Activated CD8-positive, alpha-beta memory T cell treated with anti-CD3 and anti-CD28 coated beads, Interleukin-2, amount 10 ng/mL, durations not matched to agents 7 days and 5 days (primary cell): ENCODE results near the gene CDKAL1. TPM values are rescaled to one million over a fixed set of nuclear protein-coding genes. Genes with fewer than 3 reads are reported as not detected.
"Not testable (repeated sequence)": the region's sequence is repeated elsewhere in the genome, so short reads cannot be mapped to it uniquely, and the experiment has no call there.

Experiments
- ATAC-seq: fragments of 150-1000 bp; cut with Tn5 transposase; one replicate; pipeline ENCODE4 v1.10.0; 2021; ENCODE audit warnings: moderate library complexity
- CTCF ChIA-PET: fragments of 350-600 bp; sonication (Branson Sonifier 250); formaldehyde crosslinking; loops from one replicate; lab custom pipeline; 2021; ENCODE audit warnings: antibody characterized with exemption; lab: Charles Lee
- DNase-seq: peaks from one replicate; pipeline ENCODE4 v3.0.0-alpha.2; 2020
- H3K27ac Mint-ChIP-seq: one replicate; pipeline ENCODE4 v1.8.0; 2021; ENCODE audit warnings: mild to moderate bottlenecking, mixed read lengths
- H3K27me3 Mint-ChIP-seq: one replicate; pipeline ENCODE4 v1.8.0; 2021; ENCODE audit warnings: mixed read lengths
- H3K36me3 Mint-ChIP-seq: one replicate; pipeline ENCODE4 v1.8.0; 2021; ENCODE audit warnings: mild to moderate bottlenecking, mixed read lengths
- H3K4me1 Mint-ChIP-seq: one replicate; pipeline ENCODE4 v1.8.0; 2021; ENCODE audit warnings: mixed read lengths
- H3K4me3 Mint-ChIP-seq: one replicate; pipeline ENCODE4 v1.8.0; 2021; ENCODE audit warnings: mild to moderate bottlenecking, moderate library complexity, mixed read lengths
- H3K9me3 Mint-ChIP-seq: one replicate; pipeline ENCODE4 v1.8.0; 2022; ENCODE audit warnings: low read depth, mixed read lengths
- total RNA-seq, 2 experiments: library from RNA; stranded (reverse); gene quantifications; one replicate each; pipeline ENCODE4 v1.2.3, GENCODE V29; 2021

The CDKAL1 gene
- total RNA-seq, 2 experiments from 2014 or later: 27.9 to 30.0 TPM

DNA sequence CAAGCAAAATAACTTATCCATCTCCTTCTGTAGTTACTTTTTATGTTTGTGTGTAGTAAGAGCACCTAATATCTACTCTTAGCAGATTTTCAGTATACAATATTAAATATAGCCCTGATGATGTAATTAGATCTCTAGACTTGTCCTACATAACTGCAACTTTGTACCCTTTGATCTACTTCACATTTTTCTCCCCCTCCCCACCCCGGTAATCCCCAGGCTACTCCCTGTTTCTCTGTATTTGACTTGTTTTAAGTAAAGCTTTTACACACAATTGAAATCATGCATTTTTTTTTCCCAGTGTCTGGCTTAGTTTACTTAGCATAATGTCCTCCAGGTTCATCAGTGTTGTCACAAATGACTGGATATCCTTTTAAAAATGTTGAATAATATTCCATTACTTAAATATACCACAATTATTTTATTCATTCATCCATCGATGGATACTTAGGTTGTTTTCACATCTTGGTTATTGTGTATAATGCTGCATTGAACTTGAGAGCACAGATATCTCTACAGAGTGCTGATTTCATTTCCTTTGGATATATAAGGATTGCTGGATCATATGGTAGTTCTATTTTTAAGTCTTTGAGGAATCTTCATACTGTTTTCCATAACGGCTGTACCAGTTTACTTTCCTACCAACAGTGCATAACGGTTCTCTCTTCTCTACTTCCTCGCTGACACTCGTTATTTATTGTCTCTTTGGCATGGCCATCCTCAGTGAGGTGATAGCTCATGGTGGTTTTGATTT, 212.7 kb downstream of the CDKAL1 start:
- Mint-ChIP-seq H3K9me3 (no peaks in the 10 kb centered on the region), H3K36me3 (peaks cover 10% of the 10 kb centered on the region), H3K4me1 (no peaks in the 10 kb centered on the region), H3K27me3 (no peaks in the 10 kb centered on the region), H3K27ac (no peak overlapping the region), H3K4me3 (no peak overlapping the region)
- CTCF ChIA-PET: no interaction called here
- ATAC-seq (no peak), DNase-seq (no peak)

DNA sequence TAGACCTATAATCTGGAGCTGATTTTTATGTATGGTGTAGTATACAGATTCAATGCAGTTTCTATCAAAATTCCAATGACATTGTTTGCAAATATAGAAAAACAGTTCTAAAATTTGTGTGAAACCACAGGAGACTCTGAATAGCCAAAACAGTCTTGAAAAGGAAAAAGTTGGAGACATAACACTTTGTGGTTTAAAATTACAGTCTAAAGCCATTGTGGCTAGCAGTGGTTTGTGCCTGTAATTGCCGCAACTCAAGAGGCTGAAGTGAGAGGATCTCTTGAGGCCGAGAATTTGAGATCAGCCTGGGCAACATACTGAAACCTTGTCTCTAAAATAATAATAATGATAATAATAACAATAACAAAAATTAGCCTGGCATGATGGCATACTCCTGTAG, 213.7 kb downstream of the CDKAL1 start:
- H3K27ac Mint-ChIP-seq: no peak overlapping the region
- DNase-seq (no peak), ATAC-seq (no peak)
- no peaks in the 10 kb centered on the region for H3K9me3 Mint-ChIP-seq
- H3K4me1 Mint-ChIP-seq: no peaks in the 10 kb centered on the region
- H3K36me3 Mint-ChIP-seq: peaks cover 11% of the 10 kb centered on the region
- H3K4me3 Mint-ChIP-seq: no peak overlapping the region
- H3K27me3 Mint-ChIP-seq: no peaks in the 10 kb centered on the region
- CTCF ChIA-PET: no interaction called here

DNA sequence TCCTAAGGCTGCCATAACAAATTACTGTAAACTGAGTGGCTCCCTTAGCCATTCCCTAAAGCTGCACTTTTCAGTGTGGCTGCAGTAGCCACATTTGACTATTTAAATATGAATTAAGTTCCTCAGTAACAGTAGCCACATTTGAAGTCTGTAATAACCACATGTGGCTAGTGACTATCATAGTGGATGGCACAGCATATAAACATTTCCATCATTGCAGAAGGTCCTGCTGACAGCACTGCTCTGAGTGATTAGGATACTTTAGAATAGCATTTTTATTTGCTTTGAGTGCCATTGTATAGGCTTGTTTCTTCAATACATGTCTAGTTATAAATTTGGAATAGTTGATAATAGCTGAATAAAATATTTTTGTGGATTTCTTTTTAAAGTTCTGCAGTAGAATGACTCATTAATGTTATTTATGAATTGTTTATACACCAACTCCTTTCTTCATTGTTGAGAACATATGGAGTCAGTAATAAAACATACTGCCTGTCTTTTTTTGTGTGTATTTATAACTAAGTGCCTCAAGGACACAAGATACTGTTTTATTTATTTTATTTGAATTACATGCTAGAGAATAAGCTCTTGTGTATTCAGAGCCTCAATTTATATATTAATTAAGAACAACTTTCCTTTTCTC, 217.2 kb downstream of the CDKAL1 start:
- H3K4me1 Mint-ChIP-seq: no peaks in the 10 kb centered on the region

DNA sequence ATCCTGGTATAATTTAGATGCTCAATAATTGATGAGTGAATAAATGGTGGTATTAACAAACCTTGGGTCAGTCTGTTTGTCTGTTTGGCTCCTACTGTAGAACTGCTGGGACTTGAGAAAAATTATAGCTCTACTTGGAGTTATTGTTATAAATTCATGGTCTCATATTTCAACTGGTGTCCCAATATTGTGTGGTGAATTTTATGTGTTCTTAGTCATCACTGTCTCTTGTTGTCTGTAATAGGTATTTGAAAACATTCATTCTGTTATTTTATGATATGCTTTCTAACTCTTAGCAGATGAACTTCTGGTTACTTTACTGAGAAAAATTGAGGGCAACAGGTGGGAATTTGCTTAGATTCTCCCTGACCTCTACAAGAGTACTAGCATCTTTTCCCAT, 221.4 kb downstream of the CDKAL1 start:
- DNase-seq (no peak), ATAC-seq (no peak)
- H3K9me3 Mint-ChIP-seq: peaks cover 4% of the 10 kb centered on the region
- no peak overlapping the region for H3K27ac Mint-ChIP-seq
- no peak overlapping the region for H3K4me3 Mint-ChIP-seq
- H3K36me3 Mint-ChIP-seq: peaks cover 36% of the 10 kb centered on the region
- CTCF ChIA-PET: no interaction called here
- no peaks in the 10 kb centered on the region for H3K4me1 Mint-ChIP-seq
- no peaks in the 10 kb centered on the region for H3K27me3 Mint-ChIP-seq

More for the DNA sequence above, 217.2 kb downstream of the CDKAL1 start:
- H3K36me3 Mint-ChIP-seq: peaks cover 35% of the 10 kb centered on the region
- H3K9me3 Mint-ChIP-seq: peaks cover 4% of the 10 kb centered on the region
- no peak for DNase-seq
- CTCF ChIA-PET: no interaction called here
- H3K27ac Mint-ChIP-seq: no peak overlapping the region
- no peak for ATAC-seq
- no peak overlapping the region for H3K4me3 Mint-ChIP-seq
- no peaks in the 10 kb centered on the region for H3K27me3 Mint-ChIP-seq

DNA sequence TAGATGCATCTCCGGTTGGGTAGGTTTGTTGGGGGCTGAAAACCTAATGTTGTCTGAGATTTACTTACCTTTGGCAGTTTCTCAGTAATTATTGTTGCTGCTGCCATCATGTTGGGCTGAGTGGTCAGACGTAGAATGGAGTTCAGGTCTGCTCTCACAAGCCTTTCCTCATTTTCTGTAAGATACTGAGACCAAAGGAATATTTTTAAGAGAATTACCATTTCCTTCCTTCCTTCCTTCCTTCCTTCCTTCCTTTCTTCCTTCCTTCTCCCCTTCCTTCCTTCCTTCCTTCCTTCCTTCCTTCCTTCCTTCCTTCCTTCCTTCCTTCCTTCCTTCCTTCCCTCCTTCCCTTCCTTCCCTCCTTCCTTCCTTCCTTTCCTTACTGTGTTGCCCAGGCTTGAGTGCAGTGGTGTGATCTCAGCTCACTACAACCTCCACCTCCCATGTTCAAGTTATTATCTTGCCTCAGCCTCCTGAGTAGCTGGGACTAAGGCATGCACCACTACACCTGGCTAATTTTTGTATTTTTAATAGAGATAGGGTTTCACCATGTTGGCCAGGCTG, 222.4 kb downstream of the CDKAL1 start:
- H3K27ac Mint-ChIP-seq, ATAC-seq, DNase-seq, CTCF ChIA-PET, H3K27me3 Mint-ChIP-seq, H3K4me3 Mint-ChIP-seq, H3K4me1 Mint-ChIP-seq, H3K9me3 Mint-ChIP-seq: not testable (repeated sequence)
- peaks cover 38% of the 10 kb centered on the region for H3K36me3 Mint-ChIP-seq

DNA sequence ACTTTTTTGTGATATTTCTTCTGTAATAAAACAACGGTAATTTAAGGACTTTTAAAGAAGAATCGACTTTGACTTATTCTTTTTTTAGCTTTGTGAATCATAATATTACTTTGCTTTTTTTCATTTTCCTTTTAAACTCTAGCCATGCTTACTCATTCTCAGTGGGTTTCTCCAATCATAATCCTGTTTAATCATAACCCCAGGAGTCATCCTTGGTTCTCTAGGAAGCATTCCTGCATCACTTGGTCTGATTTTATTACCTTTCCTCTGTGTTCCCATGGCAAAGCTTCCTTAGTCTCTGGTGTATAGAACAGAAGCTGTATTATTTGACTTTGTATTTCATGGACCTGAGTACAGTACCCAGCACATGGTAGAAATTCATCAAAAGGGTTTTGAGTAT, 223.5 kb downstream of the CDKAL1 start:
- DNase-seq: no peak
- peaks cover 4% of the 10 kb centered on the region for H3K9me3 Mint-ChIP-seq
- CTCF ChIA-PET: no interaction called here
- H3K4me3 Mint-ChIP-seq: no peak overlapping the region
- no peaks in the 10 kb centered on the region for H3K27me3 Mint-ChIP-seq
- H3K36me3 Mint-ChIP-seq: peaks cover 35% of the 10 kb centered on the region
- H3K27ac Mint-ChIP-seq: no peak overlapping the region
- ATAC-seq: no peak
- H3K4me1 Mint-ChIP-seq: no peaks in the 10 kb centered on the region

DNA sequence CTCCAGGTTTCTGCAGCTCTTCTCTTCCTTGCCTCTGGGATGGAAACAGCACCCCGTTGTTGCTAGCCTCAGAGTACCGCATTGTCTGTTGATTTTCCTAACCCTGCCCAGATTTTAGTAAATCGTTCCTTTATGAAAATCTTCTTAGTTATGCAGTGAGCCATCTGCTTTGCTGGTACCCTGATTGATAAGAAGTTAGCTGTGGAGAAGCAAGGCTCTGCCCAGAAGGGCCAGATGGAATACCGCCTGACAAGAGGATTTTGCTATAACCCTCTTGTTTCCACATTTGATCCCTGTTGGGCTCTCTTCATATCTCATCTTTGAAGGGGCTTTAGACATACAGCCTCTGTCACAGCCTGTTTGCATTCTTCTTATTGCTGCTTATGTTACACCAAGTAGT, 229.0 kb downstream of the CDKAL1 start:
- H3K27me3 Mint-ChIP-seq: no peaks in the 10 kb centered on the region
- H3K36me3 Mint-ChIP-seq: peaks cover 9% of the 10 kb centered on the region
- H3K4me1 Mint-ChIP-seq: no peaks in the 10 kb centered on the region
- H3K27ac Mint-ChIP-seq: no peak overlapping the region
- DNase-seq (no peak), ATAC-seq (no peak)
- H3K9me3 Mint-ChIP-seq: no peaks in the 10 kb centered on the region
- H3K4me3 Mint-ChIP-seq: no peak overlapping the region
- CTCF ChIA-PET: no interaction called here

DNA sequence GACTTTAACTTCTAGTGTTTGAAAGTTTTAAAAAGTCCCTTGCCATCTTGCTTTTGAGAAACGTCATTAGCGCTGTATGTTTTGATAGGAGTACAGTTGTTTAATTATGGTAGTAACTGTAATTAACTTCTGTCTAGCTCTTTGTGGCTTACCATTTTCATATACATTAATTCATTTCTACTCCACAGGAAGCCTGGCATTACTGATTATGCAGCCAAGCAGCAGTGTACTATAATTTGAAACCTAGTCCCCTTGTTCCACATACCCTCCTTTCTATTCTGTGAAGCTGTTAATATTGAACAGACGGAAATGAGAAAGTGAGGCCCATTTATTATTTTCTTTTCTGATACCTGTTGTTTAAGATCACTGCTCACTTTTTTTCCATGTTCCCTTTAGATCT, 235.4 kb downstream of the CDKAL1 start:
- DNase-seq (no peak), ATAC-seq (no peak)
- CTCF ChIA-PET: no interaction called here
- Mint-ChIP-seq H3K4me1 (no peaks in the 10 kb centered on the region), H3K27ac (no peak overlapping the region), H3K27me3 (no peaks in the 10 kb centered on the region), H3K4me3 (no peak overlapping the region), H3K9me3 (no peaks in the 10 kb centered on the region), H3K36me3 (peaks cover 11% of the 10 kb centered on the region)

DNA sequence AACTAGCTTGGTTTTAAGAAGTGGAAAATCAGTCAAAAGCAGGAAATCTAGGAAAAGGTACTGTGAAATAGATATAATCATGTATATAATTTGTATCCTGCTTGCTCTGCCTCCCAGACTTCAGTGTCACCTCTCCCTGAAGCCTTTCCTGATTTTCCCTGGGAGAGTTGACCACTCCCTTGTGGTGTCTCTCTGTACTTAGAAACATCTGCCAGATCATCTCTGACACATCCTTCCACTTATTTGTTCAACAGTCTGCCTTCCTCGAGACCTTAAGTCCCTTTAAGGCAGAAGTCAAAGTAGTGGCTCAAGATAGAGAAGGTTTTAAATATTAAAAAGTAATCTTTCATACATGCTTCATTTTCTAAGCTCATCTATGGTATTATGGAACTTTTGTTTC, 236.5 kb downstream of the CDKAL1 start:
- H3K36me3 Mint-ChIP-seq: peaks cover 10% of the 10 kb centered on the region
- CTCF ChIA-PET: no interaction called here
- no peaks in the 10 kb centered on the region for H3K4me1 Mint-ChIP-seq
- H3K4me3 Mint-ChIP-seq: no peak overlapping the region
- DNase-seq: no peak
- no peaks in the 10 kb centered on the region for H3K9me3 Mint-ChIP-seq
- no peak overlapping the region for H3K27ac Mint-ChIP-seq
- ATAC-seq: no peak
- H3K27me3 Mint-ChIP-seq: no peaks in the 10 kb centered on the region

DNA sequence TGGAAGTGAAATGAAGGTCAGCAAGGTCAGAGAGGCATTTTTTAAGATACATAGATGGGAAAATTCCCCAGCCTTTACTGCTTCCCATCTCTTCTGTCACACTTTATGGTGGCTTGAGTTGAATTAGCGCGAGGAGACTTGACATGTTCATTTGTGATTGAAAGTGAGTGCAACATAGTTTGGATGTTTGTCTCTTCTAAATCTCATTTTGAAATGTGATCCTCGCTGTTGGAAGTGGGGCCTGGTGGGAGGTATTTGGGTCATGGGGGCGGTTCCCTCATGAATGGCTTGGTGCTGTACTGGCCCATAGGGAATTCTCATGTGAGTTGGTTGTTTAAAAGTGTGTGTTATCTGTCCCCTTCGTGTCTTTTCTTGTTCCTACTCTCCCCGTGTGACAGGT, 237.2 kb downstream of the CDKAL1 start:
- Mint-ChIP-seq H3K4me1 (no peaks in the 10 kb centered on the region), H3K9me3 (no peaks in the 10 kb centered on the region), H3K36me3 (peaks cover 10% of the 10 kb centered on the region), H3K27me3 (no peaks in the 10 kb centered on the region), H3K27ac (no peak overlapping the region), H3K4me3 (no peak overlapping the region)
- ATAC-seq: no peak
- no peak for DNase-seq
- CTCF ChIA-PET: no interaction called here

DNA sequence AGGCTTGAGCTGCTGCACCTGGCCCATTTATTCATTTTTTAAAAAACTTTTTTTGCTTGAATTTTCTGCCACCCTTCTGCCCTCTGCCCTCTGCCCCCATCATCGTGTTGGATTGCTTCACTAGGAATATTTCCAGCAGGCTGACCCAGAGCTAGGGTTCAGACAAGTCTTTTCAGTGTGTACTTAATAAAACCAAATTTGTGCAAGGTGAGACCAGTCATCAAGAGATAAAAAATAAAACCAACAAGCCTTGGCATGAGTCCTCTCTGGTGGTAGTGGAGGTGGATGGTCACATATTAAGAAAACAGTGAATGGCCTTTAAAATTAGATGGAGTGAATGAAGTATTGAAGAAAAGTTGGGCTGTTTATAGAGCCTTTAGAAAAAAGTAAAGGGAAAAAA, 239.6 kb downstream of the CDKAL1 start:
- ATAC-seq (no peak), DNase-seq (no peak)
- H3K27ac Mint-ChIP-seq: no peak overlapping the region
- peaks cover 5% of the 10 kb centered on the region for H3K4me1 Mint-ChIP-seq
- H3K4me3 Mint-ChIP-seq: no peak overlapping the region
- CTCF ChIA-PET: no interaction called here
- H3K36me3 Mint-ChIP-seq: peaks cover 15% of the 10 kb centered on the region
- no peaks in the 10 kb centered on the region for H3K9me3 Mint-ChIP-seq
- H3K27me3 Mint-ChIP-seq: no peaks in the 10 kb centered on the region

DNA sequence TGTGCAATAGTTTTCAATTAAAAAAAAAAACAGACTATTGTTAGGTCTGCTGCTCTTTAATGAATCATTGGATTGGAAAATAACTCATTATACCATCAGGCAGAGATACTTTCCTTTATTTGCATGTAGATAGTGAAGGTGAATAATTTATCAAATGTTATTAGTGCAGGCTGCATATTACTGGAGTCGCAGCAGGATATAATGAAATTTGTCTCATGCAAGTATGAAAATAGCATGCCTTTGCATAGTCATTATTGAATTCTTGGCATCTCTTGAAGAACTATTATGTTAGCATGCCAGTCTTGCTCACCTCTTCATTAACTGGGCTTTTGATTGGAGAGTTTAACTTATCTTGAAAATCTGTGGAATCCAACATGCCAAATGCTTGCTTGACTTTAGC, 241.7 kb downstream of the CDKAL1 start:
- ATAC-seq (no peak), DNase-seq (no peak)
- H3K4me3 Mint-ChIP-seq: no peak overlapping the region
- H3K9me3 Mint-ChIP-seq: no peaks in the 10 kb centered on the region
- peaks cover 6% of the 10 kb centered on the region for H3K4me1 Mint-ChIP-seq
- no peaks in the 10 kb centered on the region for H3K27me3 Mint-ChIP-seq
- H3K36me3 Mint-ChIP-seq: peaks cover 15% of the 10 kb centered on the region
- CTCF ChIA-PET: no interaction called here
- H3K27ac Mint-ChIP-seq: no peak overlapping the region

DNA sequence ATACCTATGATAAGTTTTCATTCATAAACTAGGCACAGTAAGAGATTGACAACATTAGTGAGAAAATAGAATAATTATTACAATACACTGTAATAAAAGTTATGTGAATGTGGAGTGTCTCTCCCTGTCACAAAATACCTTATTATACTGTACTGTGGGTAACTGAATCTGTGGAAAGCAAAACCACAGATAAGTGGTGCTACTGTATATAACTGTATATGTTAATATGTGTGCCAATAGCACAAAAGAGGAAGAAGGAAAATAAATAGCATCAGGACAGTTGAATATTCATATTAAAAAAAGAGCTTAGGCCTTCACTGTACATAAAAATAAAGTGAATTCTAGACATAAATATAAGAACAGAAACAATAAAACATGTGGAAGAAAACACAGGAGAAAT, 243.5 kb downstream of the CDKAL1 start:
- Mint-ChIP-seq H3K4me1 (peaks cover 6% of the 10 kb centered on the region), H3K27me3 (no peaks in the 10 kb centered on the region), H3K9me3 (no peaks in the 10 kb centered on the region), H3K27ac (no peak overlapping the region), H3K4me3 (no peak overlapping the region), H3K36me3 (peaks cover 17% of the 10 kb centered on the region)
- ATAC-seq (no peak), DNase-seq (no peak)
- CTCF ChIA-PET: no interaction called here

DNA sequence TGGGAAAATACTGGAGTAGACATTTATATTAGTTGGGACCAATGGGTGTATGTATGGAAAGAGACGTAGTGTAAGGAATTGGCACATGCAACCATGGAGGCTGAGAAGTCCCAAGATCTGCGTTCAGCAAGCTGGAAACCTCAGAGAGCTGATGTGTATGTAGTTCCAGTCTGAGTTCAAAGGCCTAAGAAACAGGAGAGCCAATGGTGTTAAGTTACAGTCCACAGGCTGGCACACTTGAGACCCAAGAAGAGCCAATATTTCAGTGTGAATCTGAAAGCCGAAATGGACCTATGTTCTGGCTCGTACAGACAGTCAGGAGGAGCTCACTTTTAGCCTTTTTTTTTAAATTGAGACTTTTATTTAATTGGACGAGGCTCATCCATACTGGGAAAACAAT, 244.2 kb downstream of the CDKAL1 start:
- CTCF ChIA-PET: no interaction called here
- Mint-ChIP-seq H3K27ac (no peak overlapping the region), H3K4me1 (peaks cover 6% of the 10 kb centered on the region), H3K36me3 (peaks cover 20% of the 10 kb centered on the region), H3K9me3 (no peaks in the 10 kb centered on the region), H3K27me3 (no peaks in the 10 kb centered on the region), H3K4me3 (no peak overlapping the region)
- DNase-seq (no peak), ATAC-seq (no peak)
